Mesendoderm (in vitro differentiated cells): ENCODE results near the gene DDX59.

ENCODE experiments used
- DNase-seq: peaks from one replicate; pipeline ENCODE4 v3.0.0; 2013
- H2AK5ac ChIP-seq: 2 replicates; pipeline ENCODE4 v1.6.1; 2013; ENCODE audit warnings: low read length, inconsistent platforms
- H2BK120ac ChIP-seq: 2 replicates; pipeline ENCODE4 v1.6.1; 2013; ENCODE audit warnings: low read depth, mild to moderate bottlenecking, low read length, moderate library complexity, mixed read lengths
- H2BK15ac ChIP-seq: replicated peaks from 2 replicates; pipeline ENCODE4 v1.6.1; 2013; ENCODE audit warnings: low read depth, mild to moderate bottlenecking, moderate library complexity
- H2BK5ac ChIP-seq: 2 replicates; pipeline ENCODE4 v1.6.1; 2013; ENCODE audit warnings: low read length, inconsistent platforms
- H3K18ac ChIP-seq: 2 replicates; pipeline ENCODE4 v1.6.1; 2013; ENCODE audit warnings: mild to moderate bottlenecking, low read length, mixed read lengths
- H3K23ac ChIP-seq: one replicate; pipeline ENCODE4 v1.6.1; 2013; ENCODE audit warnings: low read length
- H3K27ac ChIP-seq: 2 replicates; pipeline ENCODE4 v1.5.1; 2013; ENCODE audit warnings: low read depth, mild to moderate bottlenecking, inconsistent platforms, low read length, moderate library complexity
- H3K27me3 ChIP-seq: 2 replicates; pipeline ENCODE4 v1.6.1; 2013; ENCODE audit warnings: low read length, control low read depth, mild to moderate bottlenecking, inconsistent platforms; ENCODE audit not compliant: insufficient read depth, poor library complexity
- H3K36me3 ChIP-seq: 2 replicates; pipeline ENCODE4 v1.6.1; 2013; ENCODE audit warnings: low read length, inconsistent platforms; ENCODE audit not compliant: control insufficient read depth, insufficient read depth
- H3K4ac ChIP-seq: one replicate; pipeline ENCODE4 v1.6.1; 2013; ENCODE audit warnings: low read depth, mild to moderate bottlenecking, low read length, moderate library complexity
- H3K4me1 ChIP-seq: 2 replicates; pipeline ENCODE4 v1.6.1; 2013; ENCODE audit warnings: low read depth, low read length, inconsistent platforms; ENCODE audit not compliant: control insufficient read depth
- H3K4me2 ChIP-seq: 2 replicates; pipeline ENCODE4 v1.6.1; 2013; ENCODE audit warnings: low read length
- H3K4me3 ChIP-seq: 2 replicates; pipeline ENCODE4 v1.5.1; 2013; ENCODE audit warnings: mild to moderate bottlenecking, low read length
- H3K56ac ChIP-seq: one replicate; pipeline ENCODE4 v1.6.1; 2013; ENCODE audit warnings: low read length
- H3K79me1 ChIP-seq: 2 replicates; pipeline ENCODE4 v1.6.1; 2013; ENCODE audit warnings: low read length, inconsistent platforms
- H3K79me2 ChIP-seq: 2 replicates; pipeline ENCODE4 v1.6.1; 2013; ENCODE audit warnings: mild to moderate bottlenecking, low read length; ENCODE audit not compliant: control insufficient read depth, insufficient read depth
- H3K9ac ChIP-seq: 2 replicates; pipeline ENCODE4 v1.6.1; 2013; ENCODE audit warnings: low read length, inconsistent platforms
- H4K5ac ChIP-seq: one replicate; pipeline ENCODE4 v1.6.1; 2013; ENCODE audit warnings: low read length
- H4K8ac ChIP-seq: one replicate; pipeline ENCODE4 v1.6.1; 2013; ENCODE audit warnings: low read depth, mild to moderate bottlenecking, control low read depth, low read length, moderate library complexity
- WGBS: extraction: QIAGEN DNeasy Blood & Tissue Kit; methylation state at CpG from one replicate; pipeline ENCODE4 v1.1.7; 2013; ENCODE audit warnings: low lambda C conversion rate, missing lambda C conversion rate; ENCODE audit not compliant: insufficient coverage; ENCODE audit errors: extremely low coverage; 5-methylcytosine and 5-hydroxymethylcytosine counted together

DDX59 gene

DNA sequence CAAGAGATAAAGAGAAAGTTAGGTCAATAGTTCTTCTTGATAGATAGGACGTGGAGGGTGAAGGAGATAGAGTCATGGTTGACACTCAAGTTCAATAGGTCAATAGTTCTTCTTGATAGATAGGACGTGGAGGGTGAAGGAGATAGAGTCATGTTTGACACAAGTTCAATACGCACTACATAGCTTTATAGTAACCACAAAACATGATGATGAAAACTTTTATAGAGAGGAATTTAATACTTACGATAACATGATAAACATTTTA lies 5.8 kb upstream of the DDX59 start:
- no peak overlapping the region for H3K27ac ChIP-seq
- DNase-seq, result no peak
- no peak overlapping the region for H3K23ac ChIP-seq
- WGBS, result no CpG with 5 or more reads among the region's 4 CpGs
- no peak overlapping the region for H3K4me3 ChIP-seq
- no peak overlapping the region for H2AK5ac ChIP-seq
- no peaks in the 10 kb centered on the region for H3K79me2 ChIP-seq
- no peak overlapping the region for H3K4ac ChIP-seq
- H3K18ac ChIP-seq, result no peak overlapping the region
- no peak overlapping the region for H3K4me2 ChIP-seq
- no peaks in the 10 kb centered on the region for H3K4me1 ChIP-seq
- H3K56ac ChIP-seq, result no peak overlapping the region
- no peaks in the 10 kb centered on the region for H3K36me3 ChIP-seq
- no peak overlapping the region for H2BK5ac ChIP-seq
- H3K27me3 ChIP-seq, result no peaks in the 10 kb centered on the region
- H2BK120ac ChIP-seq, result no peak overlapping the region
- no peaks in the 10 kb centered on the region for H3K79me1 ChIP-seq
- H2BK15ac ChIP-seq, result no peak overlapping the region
- no peak overlapping the region for H4K5ac ChIP-seq
- H3K9ac ChIP-seq, result no peak overlapping the region
- H4K8ac ChIP-seq, result no peak overlapping the region

DNA sequence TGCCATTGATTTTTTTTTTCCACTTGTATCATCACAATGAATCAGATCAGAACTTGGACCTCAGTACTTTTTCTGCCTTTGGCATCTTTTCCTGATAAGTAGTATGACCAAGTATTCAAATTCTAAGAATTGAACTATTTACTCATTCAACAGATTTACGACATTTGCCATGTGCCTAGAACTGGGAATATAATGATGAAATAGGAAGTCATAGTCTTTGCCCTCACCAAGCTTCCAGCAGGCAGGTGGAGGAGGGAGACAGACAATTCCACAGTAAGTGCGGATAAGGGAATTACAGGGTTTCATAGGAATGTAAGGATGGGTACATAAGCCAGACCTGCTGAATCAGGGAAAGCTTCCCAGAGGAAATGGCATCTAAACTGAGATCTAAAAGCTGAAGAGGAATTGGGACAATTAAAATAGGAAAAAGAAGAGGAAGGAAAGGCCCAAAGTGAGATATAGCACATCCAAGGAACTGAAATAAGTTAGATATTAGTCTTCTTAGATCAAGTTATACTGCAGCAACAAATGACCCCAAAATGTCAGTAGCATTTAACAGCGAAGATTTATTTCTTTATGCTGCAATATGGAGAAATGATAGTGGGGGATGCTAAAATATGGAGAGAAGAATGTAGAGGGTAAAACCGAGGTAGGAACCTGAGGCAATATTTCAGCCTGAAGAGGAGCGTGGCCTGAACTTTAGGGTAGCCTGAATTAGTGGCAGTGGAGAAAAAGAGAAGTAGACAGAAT lies 5.3 kb upstream of the DDX59 start:
- Histone ChIP-seq H3K4me2 (no peak overlapping the region), H3K9ac (no peak overlapping the region), H3K23ac (no peak overlapping the region), H3K36me3 (no peaks in the 10 kb centered on the region), H2BK120ac (no peak overlapping the region), H3K4ac (no peak overlapping the region), H2BK5ac (no peak overlapping the region), H3K18ac (no peak overlapping the region), H3K4me1 (no peaks in the 10 kb centered on the region), H4K8ac (no peak overlapping the region), H3K79me2 (no peaks in the 10 kb centered on the region), H3K27me3 (no peaks in the 10 kb centered on the region), H4K5ac (no peak overlapping the region), H3K56ac (no peak overlapping the region), H3K79me1 (no peaks in the 10 kb centered on the region), H3K4me3 (no peak overlapping the region), H2AK5ac (no peak overlapping the region), H2BK15ac (no peak overlapping the region), H3K27ac (no peak overlapping the region)
- DNase-seq, result peak; percentile 53
- no CpG with 5 or more reads among the region's 5 CpGs for WGBS

DNA sequence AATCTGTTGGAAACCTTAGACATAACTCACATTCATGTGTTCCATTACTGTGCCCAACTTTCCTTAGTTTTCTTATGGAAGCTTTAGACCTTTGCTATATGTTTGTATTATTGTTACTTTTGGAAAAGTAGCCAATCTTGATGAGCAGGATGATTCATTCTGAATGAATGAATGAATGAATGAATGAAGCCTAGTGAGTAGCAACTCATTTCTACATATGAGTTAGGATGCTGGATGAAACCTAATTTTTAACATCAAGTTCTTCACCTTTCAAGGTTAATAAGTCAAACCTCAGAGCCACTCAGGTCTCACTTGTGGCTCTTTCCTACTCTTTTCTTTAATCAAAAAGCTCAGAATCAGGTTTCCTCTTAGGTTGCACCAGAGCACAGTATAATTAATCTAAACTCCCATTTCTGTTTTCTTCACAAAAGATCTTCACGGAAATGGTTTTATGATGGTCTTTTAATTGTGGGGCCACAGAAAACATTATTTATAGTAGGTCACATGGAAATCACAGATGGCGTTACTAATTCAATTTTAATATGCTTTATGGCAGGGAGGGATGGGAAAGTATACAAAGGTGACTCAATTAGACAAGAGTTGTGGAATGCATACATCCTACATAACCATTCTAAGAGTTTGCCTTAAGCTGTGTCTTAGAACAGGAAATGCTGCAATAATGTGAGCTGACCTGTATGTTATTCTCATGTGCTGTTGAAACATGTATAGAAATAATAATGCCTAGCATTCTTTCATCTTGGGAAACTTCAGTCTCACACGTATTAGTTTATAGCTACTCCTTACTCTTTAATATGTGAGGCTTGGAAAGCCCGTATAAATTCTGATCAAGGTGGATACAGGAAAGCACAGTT lies 4.5 kb upstream of the DDX59 start:
- Histone ChIP-seq H3K79me1 (no peaks in the 10 kb centered on the region), H2BK15ac (no peak overlapping the region)

DNA sequence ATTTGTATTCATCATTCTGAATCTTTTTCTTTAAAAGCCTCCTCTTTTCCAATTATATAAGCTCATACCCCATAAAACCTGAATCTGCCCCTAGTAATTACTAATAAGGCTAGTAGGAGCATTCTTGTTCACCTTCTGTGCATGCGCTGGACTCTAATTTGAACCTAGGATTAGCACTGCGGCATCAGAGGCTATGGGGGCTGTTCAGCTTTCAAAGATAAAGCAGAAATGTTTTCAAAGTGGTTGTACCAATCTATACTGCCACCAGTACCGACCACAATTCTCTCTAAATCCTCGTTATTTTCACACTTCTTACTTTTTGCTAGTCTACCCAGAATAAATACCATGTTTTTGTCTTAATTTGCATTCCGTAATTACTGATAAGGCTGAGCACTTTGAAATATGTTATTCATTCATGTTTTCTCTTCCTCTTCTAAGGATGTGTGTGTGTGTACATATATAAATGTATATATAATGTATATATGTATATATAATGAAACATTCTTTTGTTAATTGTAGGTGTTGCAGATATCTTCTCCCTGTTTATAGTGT lies 1.6 kb upstream of the DDX59 start:
- Histone ChIP-seq H3K23ac (no peak overlapping the region), H2BK5ac (no peak overlapping the region), H3K27ac (no peak overlapping the region), H3K4me3 (no peak overlapping the region), H2AK5ac (no peak overlapping the region), H3K4ac (no peak overlapping the region), H4K5ac (no peak overlapping the region), H3K36me3 (no peaks in the 10 kb centered on the region), H2BK120ac (no peak overlapping the region), H3K79me2 (no peaks in the 10 kb centered on the region), H3K56ac (no peak overlapping the region), H3K79me1 (peaks cover 1% of the 10 kb centered on the region), H3K27me3 (no peaks in the 10 kb centered on the region), H3K9ac (no peak overlapping the region), H3K18ac (no peak overlapping the region), H4K8ac (no peak overlapping the region), H3K4me2 (no peak overlapping the region), H2BK15ac (no peak overlapping the region), H3K4me1 (peaks cover 2% of the 10 kb centered on the region)
- WGBS, result 100% methylated on average over 2 of the region's 5 CpGs
- DNase-seq, result no peak

More for the DNA sequence above, 4.5 kb upstream of the DDX59 start:
- Histone ChIP-seq H3K4me3 (no peak overlapping the region), H3K18ac (no peak overlapping the region), H4K5ac (no peak overlapping the region), H3K36me3 (no peaks in the 10 kb centered on the region), H3K56ac (no peak overlapping the region), H3K27me3 (no peaks in the 10 kb centered on the region), H2BK5ac (no peak overlapping the region), H4K8ac (no peak overlapping the region), H3K4ac (no peak overlapping the region), H3K4me1 (no peaks in the 10 kb centered on the region), H3K79me2 (no peaks in the 10 kb centered on the region), H3K9ac (no peak overlapping the region), H3K4me2 (no peak overlapping the region), H3K23ac (no peak overlapping the region), H2BK120ac (no peak overlapping the region), H2AK5ac (no peak overlapping the region), H3K27ac (no peak overlapping the region)
- DNase-seq, result no peak
- WGBS, result no CpG with 5 or more reads among the region's 4 CpGs

- no peak overlapping the region for H4K5ac ChIP-seq
- WGBS, result no CpG with 5 or more reads among the region's 14 CpGs
- peaks cover 1% of the 10 kb centered on the region for H3K79me1 ChIP-seq
- H3K23ac ChIP-seq, result no peak overlapping the region
- H3K27me3 ChIP-seq, result no peaks in the 10 kb centered on the region
- peak overlapping the region; percentile 43 for H3K4me3 ChIP-seq
- H3K36me3 ChIP-seq, result no peaks in the 10 kb centered on the region
- no peak overlapping the region for H2AK5ac ChIP-seq
- H3K56ac ChIP-seq, result peak overlapping the region; percentile 75
- H2BK120ac ChIP-seq, result no peak overlapping the region
- no peak overlapping the region for H4K8ac ChIP-seq
- DNase-seq, result peak; percentile 80
- H2BK15ac ChIP-seq, result no peak overlapping the region
- peaks cover 5% of the 10 kb centered on the region for H3K4me1 ChIP-seq
- peak overlapping the region; percentile 15 for H3K18ac ChIP-seq
- H3K4me2 ChIP-seq, result peak overlapping the region; percentile 67
- peak overlapping the region; percentile 2 for H2BK5ac ChIP-seq
- no peaks in the 10 kb centered on the region for H3K79me2 ChIP-seq
- H3K27ac ChIP-seq, result peak overlapping the region; percentile 18
- peak overlapping the region; percentile 66 for H3K9ac ChIP-seq
- H3K4ac ChIP-seq, result no peak overlapping the region
These were observed 773 bp upstream of the DDX59 start for GRCh38 chr1:200670242-200671118.
